HL-60 (cell line): ENCODE measurements around the gene PGR.

ENCODE experiments used
- GABPA ChIP-seq: IDR thresholded peaks from 2 replicates; pipeline ENCODE4 v1.6.1; 2012; ENCODE audit warnings: low read depth
- POLR2AphosphoS5 ChIP-seq: IDR thresholded peaks from 2 replicates; pipeline ENCODE4 v1.6.1; 2012; ENCODE audit warnings: low read depth
- SPI1 ChIP-seq: IDR thresholded peaks from 2 replicates; pipeline ENCODE4 v1.6.1; 2012; ENCODE audit warnings: low read depth, mild to moderate bottlenecking, borderline replicate concordance
- TF ChIP-seq, protein P1 (sequence below): IDR thresholded peaks from one replicate; pipeline ENCODE4 v1.5.1; 2011; ENCODE audit warnings: low read length, control low read depth, inconsistent platforms; ENCODE audit not compliant: insufficient read depth
- TF ChIP-seq, protein P2 (sequence below): IDR thresholded peaks from 2 replicates; pipeline ENCODE4 v1.6.1; 2012; ENCODE audit warnings: low read depth; ENCODE audit not compliant: insufficient replicate concordance

- no peak for TF ChIP-seq POLR2AphosphoS5
- TF ChIP-seq, protein P1, sequence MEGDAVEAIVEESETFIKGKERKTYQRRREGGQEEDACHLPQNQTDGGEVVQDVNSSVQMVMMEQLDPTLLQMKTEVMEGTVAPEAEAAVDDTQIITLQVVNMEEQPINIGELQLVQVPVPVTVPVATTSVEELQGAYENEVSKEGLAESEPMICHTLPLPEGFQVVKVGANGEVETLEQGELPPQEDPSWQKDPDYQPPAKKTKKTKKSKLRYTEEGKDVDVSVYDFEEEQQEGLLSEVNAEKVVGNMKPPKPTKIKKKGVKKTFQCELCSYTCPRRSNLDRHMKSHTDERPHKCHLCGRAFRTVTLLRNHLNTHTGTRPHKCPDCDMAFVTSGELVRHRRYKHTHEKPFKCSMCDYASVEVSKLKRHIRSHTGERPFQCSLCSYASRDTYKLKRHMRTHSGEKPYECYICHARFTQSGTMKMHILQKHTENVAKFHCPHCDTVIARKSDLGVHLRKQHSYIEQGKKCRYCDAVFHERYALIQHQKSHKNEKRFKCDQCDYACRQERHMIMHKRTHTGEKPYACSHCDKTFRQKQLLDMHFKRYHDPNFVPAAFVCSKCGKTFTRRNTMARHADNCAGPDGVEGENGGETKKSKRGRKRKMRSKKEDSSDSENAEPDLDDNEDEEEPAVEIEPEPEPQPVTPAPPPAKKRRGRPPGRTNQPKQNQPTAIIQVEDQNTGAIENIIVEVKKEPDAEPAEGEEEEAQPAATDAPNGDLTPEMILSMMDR, result no peak
- TF ChIP-seq, protein P2, sequence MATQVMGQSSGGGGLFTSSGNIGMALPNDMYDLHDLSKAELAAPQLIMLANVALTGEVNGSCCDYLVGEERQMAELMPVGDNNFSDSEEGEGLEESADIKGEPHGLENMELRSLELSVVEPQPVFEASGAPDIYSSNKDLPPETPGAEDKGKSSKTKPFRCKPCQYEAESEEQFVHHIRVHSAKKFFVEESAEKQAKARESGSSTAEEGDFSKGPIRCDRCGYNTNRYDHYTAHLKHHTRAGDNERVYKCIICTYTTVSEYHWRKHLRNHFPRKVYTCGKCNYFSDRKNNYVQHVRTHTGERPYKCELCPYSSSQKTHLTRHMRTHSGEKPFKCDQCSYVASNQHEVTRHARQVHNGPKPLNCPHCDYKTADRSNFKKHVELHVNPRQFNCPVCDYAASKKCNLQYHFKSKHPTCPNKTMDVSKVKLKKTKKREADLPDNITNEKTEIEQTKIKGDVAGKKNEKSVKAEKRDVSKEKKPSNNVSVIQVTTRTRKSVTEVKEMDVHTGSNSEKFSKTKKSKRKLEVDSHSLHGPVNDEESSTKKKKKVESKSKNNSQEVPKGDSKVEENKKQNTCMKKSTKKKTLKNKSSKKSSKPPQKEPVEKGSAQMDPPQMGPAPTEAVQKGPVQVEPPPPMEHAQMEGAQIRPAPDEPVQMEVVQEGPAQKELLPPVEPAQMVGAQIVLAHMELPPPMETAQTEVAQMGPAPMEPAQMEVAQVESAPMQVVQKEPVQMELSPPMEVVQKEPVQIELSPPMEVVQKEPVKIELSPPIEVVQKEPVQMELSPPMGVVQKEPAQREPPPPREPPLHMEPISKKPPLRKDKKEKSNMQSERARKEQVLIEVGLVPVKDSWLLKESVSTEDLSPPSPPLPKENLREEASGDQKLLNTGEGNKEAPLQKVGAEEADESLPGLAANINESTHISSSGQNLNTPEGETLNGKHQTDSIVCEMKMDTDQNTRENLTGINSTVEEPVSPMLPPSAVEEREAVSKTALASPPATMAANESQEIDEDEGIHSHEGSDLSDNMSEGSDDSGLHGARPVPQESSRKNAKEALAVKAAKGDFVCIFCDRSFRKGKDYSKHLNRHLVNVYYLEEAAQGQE, result no peak
- TF ChIP-seq GABPA, result no peak
- TF ChIP-seq SPI1, result no peak
Measured at GRCh38 chr11:100999756-101000155, 129.9 kb downstream of the PGR start.
